ENCODE data around the gene ADRA2A. TPM values are rescaled to one million over a fixed set of nuclear protein-coding genes. Genes with fewer than 3 reads are reported as not detected.

The ADRA2A gene
- total RNA-seq, 1 donor from 2014 or later = 1.5 TPM

- Mint-ChIP-seq H3K9me3 (ENCODE audit: unreplicated experiment) (no peaks in the 10 kb centered on the region), H3K4me3 (ENCODE audit: unreplicated experiment) (no peak overlapping the region), H3K4me1 (ENCODE audit: unreplicated experiment) (peaks cover 6% of the 10 kb centered on the region), H3K36me3 (ENCODE audit: low read depth, unreplicated experiment) (peaks cover 5% of the 10 kb centered on the region), H3K27ac (ENCODE audit: unreplicated experiment) (no peak overlapping the region), H3K27me3 (ENCODE audit: unreplicated experiment) (peaks cover 12% of the 10 kb centered on the region)
- TF ChIP-seq, protein P1, sequence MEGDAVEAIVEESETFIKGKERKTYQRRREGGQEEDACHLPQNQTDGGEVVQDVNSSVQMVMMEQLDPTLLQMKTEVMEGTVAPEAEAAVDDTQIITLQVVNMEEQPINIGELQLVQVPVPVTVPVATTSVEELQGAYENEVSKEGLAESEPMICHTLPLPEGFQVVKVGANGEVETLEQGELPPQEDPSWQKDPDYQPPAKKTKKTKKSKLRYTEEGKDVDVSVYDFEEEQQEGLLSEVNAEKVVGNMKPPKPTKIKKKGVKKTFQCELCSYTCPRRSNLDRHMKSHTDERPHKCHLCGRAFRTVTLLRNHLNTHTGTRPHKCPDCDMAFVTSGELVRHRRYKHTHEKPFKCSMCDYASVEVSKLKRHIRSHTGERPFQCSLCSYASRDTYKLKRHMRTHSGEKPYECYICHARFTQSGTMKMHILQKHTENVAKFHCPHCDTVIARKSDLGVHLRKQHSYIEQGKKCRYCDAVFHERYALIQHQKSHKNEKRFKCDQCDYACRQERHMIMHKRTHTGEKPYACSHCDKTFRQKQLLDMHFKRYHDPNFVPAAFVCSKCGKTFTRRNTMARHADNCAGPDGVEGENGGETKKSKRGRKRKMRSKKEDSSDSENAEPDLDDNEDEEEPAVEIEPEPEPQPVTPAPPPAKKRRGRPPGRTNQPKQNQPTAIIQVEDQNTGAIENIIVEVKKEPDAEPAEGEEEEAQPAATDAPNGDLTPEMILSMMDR (IDR thresholded peaks at IDR 0.05; ENCODE audit: unreplicated experiment) = no peak
- DNase-seq (ENCODE audit: low spot score) = no peak
Measured at GRCh38 chr10:111075577-111076185, 1.1 kb upstream of the ADRA2A start.

DNA sequence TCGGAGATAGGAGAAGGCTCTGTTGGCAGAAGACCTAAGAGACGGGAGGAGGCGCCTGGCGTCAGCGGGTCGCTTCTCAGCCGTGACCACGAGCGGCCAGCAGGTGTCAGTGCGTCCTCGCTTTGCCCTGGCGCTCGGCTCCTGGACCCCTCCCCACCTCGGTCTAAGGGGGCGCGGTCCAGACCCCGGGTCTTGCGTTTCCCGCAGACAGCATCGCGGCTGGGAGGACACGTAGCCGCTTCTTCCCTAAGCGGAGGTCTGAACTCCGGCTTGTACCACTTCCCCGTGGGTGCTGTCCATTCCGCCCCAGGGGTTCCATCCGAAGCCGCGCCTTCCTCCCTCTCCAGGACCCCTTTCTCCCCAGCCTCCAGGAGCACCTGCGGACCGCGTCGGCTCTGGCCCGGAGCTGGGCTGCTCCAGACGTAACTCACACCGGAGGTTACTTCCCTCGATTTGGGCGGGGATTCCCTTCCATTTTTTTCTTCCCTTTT, 593 bp upstream of the ADRA2A start:
- Mint-ChIP-seq H3K27me3 (ENCODE audit: unreplicated experiment) (peaks cover 12% of the 10 kb centered on the region), H3K36me3 (ENCODE audit: low read depth, unreplicated experiment) (peaks cover 5% of the 10 kb centered on the region), H3K9me3 (ENCODE audit: unreplicated experiment) (no peaks in the 10 kb centered on the region), H3K4me3 (ENCODE audit: unreplicated experiment) (peak overlapping the region; percentile 42), H3K4me1 (ENCODE audit: unreplicated experiment) (peaks cover 6% of the 10 kb centered on the region), H3K27ac (ENCODE audit: unreplicated experiment) (no peak overlapping the region)
- DNase-seq (ENCODE audit: low spot score) = peak; percentile 89
- TF ChIP-seq, protein P1 (IDR thresholded peaks at IDR 0.05; ENCODE audit: unreplicated experiment) = peak; percentile 90

GRCh38 chr10:111077479-111077784, 603 bp downstream of the ADRA2A start:
- H3K27me3 Mint-ChIP-seq (ENCODE audit: unreplicated experiment) = peaks cover 12% of the 10 kb centered on the region
- H3K27ac Mint-ChIP-seq (ENCODE audit: unreplicated experiment) = no peak overlapping the region
- no peak for DNase-seq (ENCODE audit: low spot score)
- peaks cover 5% of the 10 kb centered on the region for H3K36me3 Mint-ChIP-seq (ENCODE audit: low read depth, unreplicated experiment)
- TF ChIP-seq, protein P1 (IDR thresholded peaks at IDR 0.05; ENCODE audit: unreplicated experiment) = no peak
- peaks cover 6% of the 10 kb centered on the region for H3K4me1 Mint-ChIP-seq (ENCODE audit: unreplicated experiment)
- peak overlapping the region; percentile 39 for H3K4me3 Mint-ChIP-seq (ENCODE audit: unreplicated experiment)
- H3K9me3 Mint-ChIP-seq (ENCODE audit: unreplicated experiment) = no peaks in the 10 kb centered on the region

GRCh38 chr10:111077785-111078504, 1.1 kb downstream of the ADRA2A start:
- Mint-ChIP-seq H3K4me1 (ENCODE audit: unreplicated experiment) (peaks cover 6% of the 10 kb centered on the region), H3K9me3 (ENCODE audit: unreplicated experiment) (no peaks in the 10 kb centered on the region), H3K36me3 (ENCODE audit: low read depth, unreplicated experiment) (peaks cover 5% of the 10 kb centered on the region), H3K27ac (ENCODE audit: unreplicated experiment) (no peak overlapping the region), H3K4me3 (ENCODE audit: unreplicated experiment) (no peak overlapping the region), H3K27me3 (ENCODE audit: unreplicated experiment) (peaks cover 12% of the 10 kb centered on the region)
- no peak for DNase-seq (ENCODE audit: low spot score)
- TF ChIP-seq, protein P1 (IDR thresholded peaks at IDR 0.05; ENCODE audit: unreplicated experiment) = no peak

All from endothelial cell (in vitro differentiated cells).